B cell (primary cell): ENCODE results near the gene S100A16. TPM values are rescaled to one million over a fixed set of nuclear protein-coding genes. Genes with fewer than 3 reads are reported as not detected.

Source experiments
- ATAC-seq: fragments of 200-7000 bp; cut with Tn5 transposase; one replicate; pipeline ENCODE4 v1.10.0; 2021; ENCODE audit warnings: low read depth, mild to moderate bottlenecking, moderate number of reproducible peaks, moderate library complexity
- CTCF ChIA-PET: fragments of 350-600 bp; sonication (Branson Sonifier 250); formaldehyde crosslinking; loops from one replicate; lab custom pipeline; 2021; ENCODE audit warnings: antibody characterized with exemption, inconsistent platforms; lab: Charles Lee
- POLR2A ChIA-PET: fragments of 350-600 bp; sonication (Branson Sonifier 250); formaldehyde crosslinking; loops from one replicate; lab custom pipeline; 2021; ENCODE audit warnings: antibody characterized with exemption; lab: Charles Lee
- DNase-seq: peaks from one replicate; pipeline ENCODE4 v3.0.0; 2013
- H2AFZ ChIP-seq: 2 replicates; pipeline ENCODE4 v1.6.1; 2012; ENCODE audit warnings: mild to moderate bottlenecking, low read depth, low read length; ENCODE audit not compliant: insufficient read depth, poor library complexity, severe bottlenecking
- H3K27ac ChIP-seq, 2 donors: 1 replicate in 1 of 2; 2 replicates in 1 of 2; pipeline ENCODE4 v1.5.1; 2012 to 2013; ENCODE audit warnings: low read length in 2 of 2, mild to moderate bottlenecking in 2 of 2, moderate library complexity in 1 of 2
- H3K27me3 ChIP-seq, 4 experiments: fragments of 200-600 bp in 1 of 4; sonication (generic) in 1 of 4; replicated peaks in 1 of 4; 1 replicate in 2 of 4; 2 replicates in 2 of 4; pipeline versions ENCODE4 v1.6.1 to v1.7.0; 2013 to 2016; ENCODE audit warnings: low read length in 3 of 4, mild to moderate bottlenecking in 2 of 4, mixed read lengths in 1 of 4, moderate library complexity in 1 of 4; ENCODE audit not compliant: insufficient read depth in 4 of 4, control insufficient read depth in 3 of 4; ENCODE audit errors: control extremely low read depth in 1 of 4
- H3K36me3 ChIP-seq, 2 experiments: replicated peaks in 1 of 2; 1 replicate in 1 of 2; 2 replicates in 1 of 2; pipeline versions ENCODE4 v1.6.1 to v1.7.1; 2013; ENCODE audit warnings: low read length in 1 of 2; ENCODE audit not compliant: insufficient read depth in 2 of 2, control insufficient read depth in 1 of 2; ENCODE audit errors: control extremely low read depth in 1 of 2, extremely low read depth in 1 of 2
- H3K4me1 ChIP-seq, 2 donors: fragments of 200-600 bp in 1 of 2; sonication (generic) in 1 of 2; 1 replicate in 1 of 2; 2 replicates in 1 of 2; pipeline versions ENCODE4 v1.5.1 to v1.6.1; 2013 to 2017; ENCODE audit warnings: low read length in 2 of 2; ENCODE audit not compliant: control insufficient read depth in 2 of 2, insufficient read depth in 2 of 2
- H3K4me2 ChIP-seq: replicated peaks from 2 replicates; pipeline ENCODE3; 2012; ENCODE audit warnings: mild to moderate bottlenecking, low read depth, low read length; ENCODE audit not compliant: poor library complexity, severe bottlenecking
- H3K4me3 ChIP-seq, 5 experiments: fragments of 200-600 bp in 1 of 5; sonication (generic) in 1 of 5; 1 replicate in 3 of 5; 2 replicates in 2 of 5; pipeline versions ENCODE4 v1.5.1 to v1.7.0; 2011 to 2016; ENCODE audit warnings: low read length in 4 of 5, mild to moderate bottlenecking in 4 of 5, low read depth in 2 of 5, control low read depth in 1 of 5, moderate library complexity in 1 of 5; ENCODE audit not compliant: insufficient read depth in 1 of 5; ENCODE audit errors: control extremely low read depth in 1 of 5, extremely low read depth in 1 of 5
- H3K79me2 ChIP-seq: fragments of 200-600 bp; sonication (generic); one replicate; pipeline ENCODE4 v1.6.0; 2016; ENCODE audit warnings: low read length; ENCODE audit not compliant: control insufficient read depth, insufficient read depth
- H3K9ac ChIP-seq: fragments of 200-600 bp; sonication (generic); 2 replicates; pipeline ENCODE4 v1.6.1; 2017; ENCODE audit warnings: mild to moderate bottlenecking, low read length, moderate library complexity
- H3K9me3 ChIP-seq, 3 donors: one replicate each; pipeline versions ENCODE4 v1.6.1 to v1.7.1; 2013; ENCODE audit warnings: low read length in 2 of 3; ENCODE audit not compliant: control insufficient read depth in 2 of 3, insufficient read depth in 1 of 3; ENCODE audit errors: control extremely low read depth in 1 of 3
- H4K20me1 ChIP-seq: 2 replicates; pipeline ENCODE4 v1.6.0; 2012; ENCODE audit warnings: mild to moderate bottlenecking, low read length; ENCODE audit not compliant: insufficient read depth, control insufficient read depth, poor library complexity, severe bottlenecking
- H3K27ac Mint-ChIP-seq: one replicate; pipeline ENCODE4 v1.8.0; 2021; ENCODE audit warnings: mixed read lengths
- H3K27me3 Mint-ChIP-seq: one replicate; pipeline ENCODE4 v1.8.0; 2021; ENCODE audit warnings: mixed read lengths
- H3K4me1 Mint-ChIP-seq: one replicate; pipeline ENCODE4 v1.8.0; 2021; ENCODE audit warnings: mixed read lengths
- H3K4me3 Mint-ChIP-seq: one replicate; pipeline ENCODE4 v1.8.0; 2021; ENCODE audit warnings: mixed read lengths
- H3K9me3 Mint-ChIP-seq: one replicate; pipeline ENCODE4 v1.8.0; 2022; ENCODE audit warnings: mixed read lengths; ENCODE audit not compliant: insufficient read depth
- CTCF ChIP-seq: fragments of 200-600 bp; IDR thresholded peaks from one replicate; pipeline ENCODE4 v1.8.0; 2022; ENCODE audit warnings: antibody characterized with exemption, mild to moderate bottlenecking
- EZH2 ChIP-seq: IDR thresholded peaks from 2 replicates; pipeline ENCODE4 v1.6.1; 2012; ENCODE audit warnings: borderline replicate concordance, low read depth, mild to moderate bottlenecking, moderate library complexity, low read length; ENCODE audit not compliant: insufficient read depth, poor library complexity, severe bottlenecking
- WGBS: methylation state at CpG from one replicate; pipeline ENCODE4 v1.1.5; 2013; ENCODE audit warnings: missing lambda C conversion rate; ENCODE audit not compliant: insufficient coverage; 5-methylcytosine and 5-hydroxymethylcytosine counted together
- intact Hi-C: fragments of 100-400 bp; cut with micrococcal nuclease; formaldehyde crosslinking; loops from one replicate; pipeline ENCODE4 v1.10.0; 2022
- polyA plus RNA-seq: library from polyadenylated mRNA; depleted of rRNA; stranded (reverse); fragments of >200 nt; gene quantifications from 2 replicates; pipeline ENCODE4 v1.2.3, GENCODE V29; 2012
- total RNA-seq, 2 donors: library from RNA; stranded (reverse); fragments of 120-200 nt in 1 of 2; gene quantifications; 1 replicate in 1 of 2; 2 replicates in 1 of 2; pipeline versions ENCODE4 v1.2.3 to v1.2.4, GENCODE V29; 2013 to 2022

S100A16 gene
- total and polyA plus RNA-seq, 2 donors (not counting 1 experiment from before 2014, with no cell fraction given) = not detected

GRCh38 chr1:153612111-153612754 is 704 bp downstream of the S100A16 start:
- Mint-ChIP-seq H3K27me3 (no peaks in the 10 kb centered on the region), H3K9me3 (no peaks in the 10 kb centered on the region), H3K27ac (no peak overlapping the region), H3K4me3 (no peak overlapping the region), H3K4me1 (no peaks in the 10 kb centered on the region)
- H3K9me3 ChIP-seq = no peaks in the 10 kb centered on the region
- ATAC-seq = no peak
- H2AFZ ChIP-seq = no peak overlapping the region
- H3K79me2 ChIP-seq = no peaks in the 10 kb centered on the region
- peaks cover 1 to 3% of the 10 kb centered on the region in 2 donors for H3K4me1 ChIP-seq
- 98% methylated on average over 8 of the region's 11 CpGs for WGBS
- ChIA-PET POLR2A (no interaction called here), CTCF (interaction anchor here (0.6 to 0.7 kb wide), 2 partner anchors 44 to 61 kb away, joined by 3 to 4 read pairs; no protein-coding TSS in a partner anchor)
- TF ChIP-seq EZH2 (no peak), CTCF (no peak)
- intact Hi-C loops = no loop called here
- no peak overlapping the region for H3K9ac ChIP-seq
- H3K27me3 ChIP-seq = no peaks in the 10 kb centered on the region
- no peaks in the 10 kb centered on the region for H3K36me3 ChIP-seq
- no peak for DNase-seq
- no peak overlapping the region for H3K27ac ChIP-seq
- no peaks in the 10 kb centered on the region for H4K20me1 ChIP-seq
- H3K4me3 ChIP-seq = no peak overlapping the region
- H3K4me2 ChIP-seq = no peak overlapping the region

- CTCF ChIA-PET = no interaction called here
- Mint-ChIP-seq H3K4me3 (no peak overlapping the region), H3K27me3 (no peaks in the 10 kb centered on the region), H3K27ac (no peak overlapping the region), H3K4me1 (no peaks in the 10 kb centered on the region), H3K9me3 (no peaks in the 10 kb centered on the region)
- POLR2A ChIA-PET = no interaction called here
- Histone ChIP-seq H3K36me3 (no peaks in the 10 kb centered on the region), H2AFZ (no peak overlapping the region), H3K4me1 (no peaks in the 10 kb centered on the region), H3K79me2 (no peaks in the 10 kb centered on the region), H3K4me2 (no peak overlapping the region), H3K27me3 (no peaks in the 10 kb centered on the region), H3K4me3 (no peak overlapping the region), H3K9me3 (no peaks in the 10 kb centered on the region), H3K27ac (no peak overlapping the region), H4K20me1 (no peaks in the 10 kb centered on the region), H3K9ac (no peak overlapping the region)
- DNase-seq (no peak), ATAC-seq (no peak)
- no CpG with 5 or more reads among the region's 1 CpG for WGBS
- TF ChIP-seq CTCF (no peak), EZH2 (no peak)
- intact Hi-C loops = no loop called here
Measured at GRCh38 chr1:153611356-153611755, 1.6 kb downstream of the S100A16 start.
